GM04503 (cell line): ENCODE results near the gene TCEAL4.

Experiments
- DNase-seq: peaks from one replicate; pipeline ENCODE4 v3.0.0-alpha.2; 2012; ENCODE audit warnings: low read depth

TCEAL4 gene

GRCh38 chrX:103585411-103586313, at the start of gene TCEAL4:
TSS of gene TCEAL4 (plus strand) at chrX:103585515. CDS start at chrX:103586676, 1,161 bp downstream.
- no peak for DNase-seq

DNA sequence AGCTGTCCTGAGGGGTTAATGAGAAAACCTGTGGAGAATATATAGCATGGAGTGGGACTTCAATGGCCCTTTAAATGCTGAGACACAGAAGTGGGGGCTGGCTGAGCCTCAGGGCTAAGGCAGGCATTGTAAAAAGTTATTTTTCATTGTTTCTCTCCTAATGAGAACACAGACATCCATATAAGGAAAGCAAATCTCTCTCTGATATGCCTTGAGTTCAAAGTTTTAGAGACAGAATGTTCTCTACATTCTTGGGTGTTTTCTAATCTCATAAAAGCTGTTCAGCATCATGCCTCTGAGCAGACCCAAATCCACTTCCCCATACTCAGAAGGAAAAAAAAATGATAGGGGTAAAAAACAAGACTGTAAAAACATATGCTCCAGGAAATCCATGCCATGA, 49.2 kb upstream of the TCEAL4 start:
- DNase-seq, result no peak

- no peak for DNase-seq
These were observed 48.6 kb upstream of the TCEAL4 start for GRCh38 chrX:103536732-103537131.

GRCh38 chrX:103537871-103538387, 47.4 kb upstream of the TCEAL4 start:
- DNase-seq, result no peak

GRCh38 chrX:103538728-103539127, 46.6 kb upstream of the TCEAL4 start:
- no peak for DNase-seq

GRCh38 chrX:103539695-103540094, 45.6 kb upstream of the TCEAL4 start:
- no peak for DNase-seq

DNA sequence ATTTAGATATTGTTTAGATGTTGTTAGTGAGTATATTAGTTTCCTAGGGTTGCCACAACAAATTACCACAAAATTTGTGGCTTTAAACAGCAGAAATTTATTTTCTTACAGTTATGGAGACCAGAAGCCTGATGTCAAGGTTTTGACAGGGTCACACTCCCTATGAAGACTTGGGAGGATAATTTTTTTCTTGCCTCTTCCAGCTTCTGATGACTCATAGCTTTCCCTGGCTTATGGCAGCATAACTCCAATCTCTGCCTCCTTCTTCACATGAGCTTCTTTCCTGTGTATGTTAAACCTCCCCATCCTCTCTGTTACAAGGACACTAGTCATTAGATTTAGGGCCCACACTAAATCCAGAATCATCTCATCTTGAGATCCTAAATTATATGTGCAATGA, 45.2 kb upstream of the TCEAL4 start:
- no peak for DNase-seq

DNA sequence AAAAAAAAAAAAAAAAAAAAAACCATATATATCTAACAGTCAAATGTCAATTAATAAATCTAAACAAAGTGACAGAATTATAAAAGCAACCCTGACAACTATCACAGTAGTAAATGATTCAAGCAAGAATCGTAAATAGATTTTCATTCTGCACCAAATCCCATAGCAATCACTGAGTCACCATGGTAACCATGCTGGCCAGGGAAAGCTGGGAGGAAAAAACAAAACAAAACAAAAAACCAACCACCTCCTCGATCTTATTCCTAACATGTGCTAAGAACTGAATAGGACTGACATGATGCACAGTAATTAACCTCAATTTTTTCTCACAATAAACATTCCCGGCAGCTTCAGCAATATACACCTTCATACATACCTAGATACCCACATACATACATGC, 35.4 kb upstream of the TCEAL4 start:
- no peak for DNase-seq

- DNase-seq, result no peak
These were observed 34.8 kb upstream of the TCEAL4 start for GRCh38 chrX:103550415-103551051.

DNA sequence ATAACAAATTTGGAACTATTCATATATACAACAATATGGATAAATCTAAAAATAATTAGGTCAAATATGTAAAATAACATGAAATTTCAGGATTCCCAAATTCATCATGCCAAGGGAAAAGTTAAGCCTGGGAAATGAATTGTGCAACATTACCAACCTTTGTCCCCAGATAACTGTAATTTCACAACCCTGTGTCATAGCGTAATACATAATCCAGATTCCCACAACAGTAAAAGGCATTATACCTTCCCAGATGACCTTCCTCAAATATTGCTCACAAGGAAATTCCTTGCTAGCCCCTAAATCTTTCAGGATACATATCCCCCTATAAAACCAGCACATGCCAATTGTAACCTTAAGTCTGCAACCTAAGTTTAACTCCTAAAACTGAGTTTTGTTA, 33.1 kb upstream of the TCEAL4 start:
- DNase-seq, result no peak

DNA sequence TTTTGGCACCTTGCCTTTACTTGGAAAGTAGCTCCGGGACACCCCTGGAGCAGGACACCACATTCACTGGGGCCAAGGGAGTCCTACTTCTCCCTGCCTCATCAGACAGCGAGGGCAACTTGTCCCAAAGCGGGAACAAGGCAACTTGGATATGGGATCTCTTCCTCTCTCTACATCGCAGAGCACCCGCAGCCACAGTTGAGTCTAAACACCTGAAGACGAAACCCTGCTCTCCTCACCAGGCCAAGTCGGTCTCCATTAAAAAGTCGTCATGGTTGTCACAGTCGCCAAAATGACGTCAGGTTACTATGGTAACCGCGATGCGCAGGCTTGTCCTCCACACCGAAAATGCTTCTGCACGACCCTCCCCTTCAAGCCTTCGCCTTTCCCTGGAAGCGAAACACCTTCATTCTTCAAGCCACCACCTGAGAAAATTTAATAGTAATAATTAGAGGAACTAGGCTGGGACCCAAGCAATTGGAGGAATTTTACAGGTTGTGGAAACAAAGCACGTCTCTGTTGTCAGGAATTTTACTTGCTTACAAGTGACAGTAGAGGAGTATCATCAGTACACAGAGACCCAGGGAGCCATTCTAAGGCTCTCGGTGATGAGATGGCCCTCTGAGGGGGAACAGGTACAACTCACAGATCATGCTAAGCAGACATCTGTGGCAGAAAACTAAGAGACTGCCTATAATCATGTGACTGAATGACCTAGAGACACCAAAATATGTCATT, 30.5 kb upstream of the TCEAL4 start:
- no peak for DNase-seq

GRCh38 chrX:103556963-103557612, 28.2 kb upstream of the TCEAL4 start:
- no peak for DNase-seq

- DNase-seq, result no peak
These were observed 25.1 kb upstream of the TCEAL4 start for GRCh38 chrX:103560256-103560655.

DNA sequence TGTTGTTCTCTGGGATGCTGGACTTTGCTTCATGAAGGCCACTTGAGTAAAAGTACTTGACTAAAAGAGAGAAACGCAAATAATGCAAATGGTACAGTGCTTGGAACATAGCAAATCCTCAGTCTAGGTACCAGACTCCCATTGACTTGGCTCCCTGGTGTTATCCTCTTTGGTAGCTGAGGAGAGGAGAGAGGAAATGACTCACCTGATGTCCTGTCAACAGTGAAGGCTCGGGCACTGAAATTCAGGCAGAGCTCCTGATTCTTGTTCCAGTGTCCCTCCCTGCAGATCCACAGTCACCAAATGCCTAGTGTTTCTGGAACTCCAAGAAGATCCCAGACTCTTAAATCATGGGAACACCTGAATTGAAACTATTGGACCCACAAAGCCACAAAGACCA, 22.5 kb upstream of the TCEAL4 start:
- DNase-seq, result no peak

- DNase-seq, result no peak
These were observed 20.1 kb upstream of the TCEAL4 start for GRCh38 chrX:103565197-103565596.

- peak; percentile 54 for DNase-seq
These were observed 19.6 kb upstream of the TCEAL4 start for GRCh38 chrX:103565752-103566151.

DNA sequence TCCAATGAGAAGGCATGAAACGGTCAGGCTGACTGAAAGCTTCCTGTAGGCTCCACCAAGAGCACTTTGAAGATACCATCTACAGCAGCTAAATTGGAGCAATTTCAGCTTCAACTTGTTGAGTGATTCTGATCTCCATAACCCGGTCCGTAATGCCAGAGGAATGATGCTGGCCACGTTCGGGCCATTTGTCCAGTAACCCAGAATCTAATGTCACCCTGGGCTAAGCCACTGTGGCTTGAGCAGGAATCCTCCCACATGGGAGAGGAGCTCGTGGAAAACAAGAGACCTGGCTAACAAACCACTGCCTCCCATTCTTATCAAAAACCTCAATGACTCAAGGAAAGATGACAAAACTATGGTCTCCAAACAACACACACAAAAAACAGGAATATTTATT, 14.2 kb upstream of the TCEAL4 start:
- no peak for DNase-seq

DNA sequence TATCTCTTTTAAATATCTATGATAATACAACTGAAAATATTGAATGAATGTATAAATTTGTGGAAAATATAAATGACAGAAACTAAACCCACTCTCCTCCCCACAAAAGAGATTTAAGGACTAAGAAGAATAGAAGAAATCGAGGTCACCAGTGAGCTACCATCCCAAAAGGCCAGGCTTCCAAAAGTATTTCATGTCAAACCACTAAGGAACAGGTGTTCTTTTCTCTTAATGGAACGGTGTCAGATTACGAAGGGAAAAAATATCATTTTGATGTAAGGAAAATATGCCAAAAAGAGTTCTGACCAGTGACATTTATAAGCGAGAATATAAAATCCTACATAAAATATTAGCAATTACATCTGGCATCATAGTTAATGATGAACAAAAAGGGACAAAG, 13.6 kb upstream of the TCEAL4 start:
- no peak for DNase-seq

DNA sequence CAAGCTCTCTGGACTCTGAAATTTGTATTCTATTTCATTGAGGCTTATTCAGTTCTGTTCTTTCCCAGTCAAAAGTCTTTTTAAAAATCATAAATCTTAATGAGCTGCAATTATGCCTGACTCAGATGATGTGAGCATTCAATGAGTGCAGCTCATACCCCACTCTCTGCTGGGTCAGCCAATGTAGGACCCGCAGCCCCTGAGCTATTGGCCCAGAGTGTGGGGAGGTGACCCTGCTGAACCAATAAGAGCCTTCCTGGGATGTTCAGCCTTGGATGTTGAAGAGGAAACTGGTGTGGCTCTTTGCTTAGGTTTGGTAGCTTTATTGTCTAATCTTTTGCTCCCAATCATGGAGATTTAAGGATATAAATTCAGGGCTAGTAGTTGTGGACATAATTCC, 12.1 kb upstream of the TCEAL4 start:
- DNase-seq, result no peak

DNA sequence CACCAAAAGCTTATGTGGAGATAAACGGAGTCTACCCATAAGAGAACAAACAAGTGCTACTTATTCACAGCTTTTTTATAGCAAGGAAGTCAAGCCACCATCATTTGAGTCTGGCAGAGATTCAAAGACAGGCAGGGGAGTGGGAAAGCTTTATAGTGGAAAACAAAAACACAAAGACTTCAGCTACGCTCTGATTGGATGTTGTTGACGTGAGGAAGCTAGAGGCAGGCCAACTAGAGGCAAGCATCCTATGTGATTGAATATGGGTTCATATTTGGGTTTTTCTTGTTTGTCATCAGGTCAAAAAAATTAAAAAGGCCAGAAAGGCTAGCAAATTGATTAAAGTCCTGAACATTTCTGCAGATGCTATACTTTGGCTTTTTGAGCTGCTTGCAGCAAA, 719 bp upstream of the TCEAL4 start:
- DNase-seq, result no peak

DNA sequence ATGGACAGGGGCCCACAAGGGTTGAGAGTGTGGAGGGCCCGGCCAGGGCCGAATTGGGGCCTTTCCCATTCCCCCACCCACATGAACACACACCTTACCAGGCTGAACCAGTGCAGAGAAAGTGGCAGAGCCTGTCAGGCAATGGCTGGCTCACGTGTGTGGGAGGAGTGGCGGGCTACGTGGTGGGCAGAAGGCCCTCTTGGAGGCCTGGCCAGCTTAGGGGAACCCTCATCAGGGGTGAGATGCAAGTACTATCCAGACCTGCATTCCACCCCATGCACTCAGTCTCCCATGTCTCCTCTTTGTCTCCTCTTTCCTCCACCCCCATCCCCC, 965 bp downstream of the TCEAL4 start:
- no peak for DNase-seq

GRCh38 chrX:103586659-103587058, 1.3 kb downstream of the TCEAL4 start:
- no peak for DNase-seq
